HG03558 (cell line): ENCODE measurements around the gene MAPKBP1.

Experiments
- ATAC-seq: cut with Tn5 transposase; IDR thresholded peaks from one replicate; pipeline ENCODE4 v1.9.1; 2021; ENCODE audit warnings: moderate number of reproducible peaks; ENCODE audit not compliant: unreplicated experiment; ENCODE audit errors: extremely low read depth

Gene MAPKBP1

GRCh38 chr15:41804916-41805666 is 30.8 kb downstream of the MAPKBP1 start:
- no peak for ATAC-seq

GRCh38 chr15:41805711-41806110 is 31.4 kb downstream of the MAPKBP1 start:
- ATAC-seq: no peak

- ATAC-seq: no peak
Observed at GRCh38 chr15:41806291-41807181, 32.3 kb downstream of the MAPKBP1 start.

- no peak for ATAC-seq
Observed at GRCh38 chr15:41809121-41809520, 34.8 kb downstream of the MAPKBP1 start.

GRCh38 chr15:41809526-41810220 is 35.4 kb downstream of the MAPKBP1 start:
- no peak for ATAC-seq

- ATAC-seq: no peak
Observed at GRCh38 chr15:41810651-41811431, 36.6 kb downstream of the MAPKBP1 start.

GRCh38 chr15:41811432-41812195 is 37.3 kb downstream of the MAPKBP1 start:
- ATAC-seq: no peak

GRCh38 chr15:41812820-41813375 is 38.6 kb downstream of the MAPKBP1 start:
- ATAC-seq: no peak

- ATAC-seq: no peak
Observed at GRCh38 chr15:41813426-41813825, 39.1 kb downstream of the MAPKBP1 start.

GRCh38 chr15:41814534-41814933 is 40.2 kb downstream of the MAPKBP1 start:
- ATAC-seq: no peak

GRCh38 chr15:41816788-41817187 is 42.5 kb downstream of the MAPKBP1 start:
- no peak for ATAC-seq

GRCh38 chr15:41817327-41817726 is 43.0 kb downstream of the MAPKBP1 start:
- no peak for ATAC-seq

- no peak for ATAC-seq
Observed at GRCh38 chr15:41817781-41818180, 43.5 kb downstream of the MAPKBP1 start.

GRCh38 chr15:41819455-41820050 is 45.3 kb downstream of the MAPKBP1 start:
- ATAC-seq: no peak

- no peak for ATAC-seq
Observed at GRCh38 chr15:41820791-41821423, 46.6 kb downstream of the MAPKBP1 start.

- ATAC-seq: no peak
Observed at GRCh38 chr15:41821831-41822230, 47.5 kb downstream of the MAPKBP1 start.

- no peak for ATAC-seq
Observed at GRCh38 chr15:41822471-41822870, 48.2 kb downstream of the MAPKBP1 start.

- ATAC-seq: no peak
Observed at GRCh38 chr15:41822957-41823356, 48.7 kb downstream of the MAPKBP1 start.
